CD4-positive, alpha-beta T cell (primary cell): ENCODE measurements around the gene GATAD2B. TPM values are rescaled to one million over a fixed set of nuclear protein-coding genes. Genes with fewer than 3 reads are reported as not detected.
A peak's percentile ranks its signal among the peaks of the same experiment; 100 is the strongest.

Experiments
- ATAC-seq: fragments of 200-7000 bp; cut with Tn5 transposase; one replicate; pipeline ENCODE4 v1.10.0; 2022; ENCODE audit warnings: mild to moderate bottlenecking; ENCODE audit not compliant: poor library complexity
- CTCF ChIA-PET: fragments of 350-600 bp; sonication (Branson Sonifier 250); formaldehyde crosslinking; loops from one replicate; lab custom pipeline; 2021; ENCODE audit warnings: antibody characterized with exemption, inconsistent platforms; lab: Charles Lee
- POLR2A ChIA-PET: fragments of 350-600 bp; sonication (Branson Sonifier 250); formaldehyde crosslinking; loops from one replicate; lab custom pipeline; 2021; ENCODE audit warnings: antibody characterized with exemption, inconsistent platforms; lab: Charles Lee
- DNase-seq, 14 experiments: peaks; one replicate each; pipeline ENCODE4 v3.0.0-alpha.2; 2013 to 2020; ENCODE audit warnings: mixed read lengths in 2 of 14
- H3K27ac ChIP-seq, 2 donors: one replicate each; pipeline versions ENCODE4 v1.5.1 to v1.7.0; 2013; ENCODE audit warnings: low read length in 2 of 2, low read depth in 1 of 2, mild to moderate bottlenecking in 1 of 2
- H3K27me3 ChIP-seq, 2 experiments: 1 replicate in 1 of 2; 2 replicates in 1 of 2; pipeline versions ENCODE4 v1.6.1 to v1.7.0; 2013; ENCODE audit warnings: low read length in 2 of 2, control low read depth in 1 of 2, mild to moderate bottlenecking in 1 of 2, moderate library complexity in 1 of 2; ENCODE audit not compliant: insufficient read depth in 2 of 2, control insufficient read depth in 1 of 2
- H3K36me3 ChIP-seq: one replicate; pipeline ENCODE4 v1.6.1; 2013; ENCODE audit warnings: low read length, control low read depth; ENCODE audit not compliant: insufficient read depth
- H3K4me1 ChIP-seq: one replicate; pipeline ENCODE4 v1.6.1; 2013; ENCODE audit warnings: low read length, control low read depth; ENCODE audit not compliant: insufficient read depth
- H3K4me3 ChIP-seq: one replicate; pipeline ENCODE4 v1.5.1; 2013; ENCODE audit warnings: mild to moderate bottlenecking, low read length, moderate library complexity
- H3K9me3 ChIP-seq, 2 experiments: 1 replicate in 1 of 2; 2 replicates in 1 of 2; pipeline versions ENCODE4 v1.6.1 to v1.7.0; 2013; ENCODE audit warnings: low read length in 2 of 2, mild to moderate bottlenecking in 2 of 2, control low read depth in 1 of 2, moderate library complexity in 1 of 2; ENCODE audit not compliant: control insufficient read depth in 1 of 2, insufficient read depth in 1 of 2
- H3K27ac Mint-ChIP-seq: one replicate; pipeline ENCODE4 v1.8.0; 2020; ENCODE audit warnings: mixed read lengths
- H3K27me3 Mint-ChIP-seq: one replicate; pipeline ENCODE4 v1.8.0; 2021; ENCODE audit warnings: mixed read lengths
- H3K36me3 Mint-ChIP-seq: one replicate; pipeline ENCODE4 v1.8.0; 2021; ENCODE audit warnings: low read depth, mixed read lengths
- H3K4me1 Mint-ChIP-seq: one replicate; pipeline ENCODE4 v1.8.0; 2021; ENCODE audit warnings: low read depth, mixed read lengths
- H3K4me3 Mint-ChIP-seq: one replicate; pipeline ENCODE4 v1.8.0; 2020; ENCODE audit warnings: mild to moderate bottlenecking, mixed read lengths
- H3K9me3 Mint-ChIP-seq: one replicate; pipeline ENCODE4 v1.8.0; 2020; ENCODE audit warnings: mixed read lengths
- CTCF ChIP-seq: fragments of 200-600 bp; IDR thresholded peaks from one replicate; pipeline ENCODE4 v1.8.0; 2022; ENCODE audit warnings: antibody characterized with exemption, mild to moderate bottlenecking
- intact Hi-C, 2 experiments: fragments of 100-400 bp; cut with DNase I in 1 of 2; cut with micrococcal nuclease in 1 of 2; formaldehyde crosslinking; loops; one replicate each; pipeline versions ENCODE4 v1.15.1 to v1.9.0; 2023 to 2025; cut with DNase I, micrococcal nuclease
- polyA plus RNA-seq, 2 donors: library from polyadenylated mRNA; unstranded; fragments of 120-200 nt; gene quantifications; one replicate each; pipeline ENCODE4 v1.2.1, GENCODE V29; 2013
- total RNA-seq, 174 experiments: library from RNA in 2 of 174; stranded (reverse) in 2 of 174; gene quantifications; one replicate each; pipeline ENCODE4 v1.2.3 and lab custom pipeline; 2021 to 2026

The GATAD2B gene
- total RNA-seq (10 to 100 TPM; 51.6 to 52.3 TPM), total RNA-seq (lab: John Stamatoyannopoulos, UW) (22.0 to 340 (median 58.9) reads per million in 172 experiments)
- polyA plus RNA-seq (2013, experiment 1 of 2) = 20.1 TPM
- polyA plus RNA-seq (2013, experiment 2 of 2) = 25.0 TPM

GRCh38 chr1:153922972-153923925 lies at the start of gene GATAD2B:
GATAD2B (minus strand) TSS chr1:153922972; CDS start chr1:153828347, 94,625 bp downstream.
- CTCF ChIA-PET = interaction anchor here (0.6 to 3.3 kb wide), 7 partner anchors 9 to 67 kb away, joined by 3 to 26 read pairs (median 4); partner anchors contain the start of genes CREB3L4, DENND4B, JTB and RAB13
- Mint-ChIP-seq H3K27ac (peak within 1 kb of the TSS; percentile 99), H3K36me3 (peaks cover 49% of the 10 kb centered on the region), H3K9me3 (no peaks in the 10 kb centered on the region), H3K4me1 (peaks cover 56% of the 10 kb centered on the region), H3K4me3 (peak within 1 kb of the TSS; percentile 96), H3K27me3 (peaks cover 6% of the 10 kb centered on the region)
- intact Hi-C loops = loop anchor here (1.0 to 10.0 kb wide), 8 partner anchors 22 to 302 kb away; partner anchors contain the start of genes CRTC2 (in 2 of the 2), ILF2 (in 1 of the 2), JTB (in 1 of the 2) and NPR1 (in 1 of the 2)
- POLR2A ChIA-PET = interaction anchor here (0.6 to 5.2 kb wide), 25 partner anchors 11 to 349 kb away, joined by 3 to 143 read pairs (median 5); partner anchors contain the start of genes CHTOP, CREB3L4, CRTC2 and DENND4B
- H3K27ac ChIP-seq = peak within 1 kb of the TSS; percentile 95
- DNase-seq (peak; percentile 97 to 100 (median 98)), ATAC-seq (peak; percentile 89)
- H3K27me3 ChIP-seq = no peaks in the 10 kb centered on the region
- peaks cover 8% of the 10 kb centered on the region for H3K36me3 ChIP-seq
- H3K4me1 ChIP-seq = peaks cover 48% of the 10 kb centered on the region
- H3K9me3 ChIP-seq = no peaks in the 10 kb centered on the region
- no peak for TF ChIP-seq CTCF
- peak within 1 kb of the TSS; percentile 91 for H3K4me3 ChIP-seq

- Histone ChIP-seq H3K4me1 (peaks cover 33% of the 10 kb centered on the region), H3K9me3 (no peaks in the 10 kb centered on the region), H3K36me3 (peaks cover 25% of the 10 kb centered on the region), H3K27me3 (no peaks in the 10 kb centered on the region), H3K27ac (no peak overlapping the region), H3K4me3 (no peak overlapping the region)
- no peak for TF ChIP-seq CTCF
- intact Hi-C loops = no loop called here
- peaks cover 30% of the 10 kb centered on the region for H3K36me3 Mint-ChIP-seq
- H3K27me3 Mint-ChIP-seq = no peaks in the 10 kb centered on the region
- H3K9me3 Mint-ChIP-seq = no peaks in the 10 kb centered on the region
- ATAC-seq (no peak), DNase-seq (no peak)
- H3K27ac Mint-ChIP-seq = peak overlapping the region; percentile 39
- no peak overlapping the region for H3K4me3 Mint-ChIP-seq
- H3K4me1 Mint-ChIP-seq = peaks cover 45% of the 10 kb centered on the region
- POLR2A ChIA-PET = interaction anchor here (1.3 kb wide), 1 partner anchor 20 kb away, joined by 5 read pairs; no protein-coding TSS in a partner anchor
- CTCF ChIA-PET = no interaction called here
Observed at GRCh38 chr1:153970346-153970745, 47.6 kb upstream of the GATAD2B start.

GRCh38 chr1:153968972-153969371 lies 46.2 kb upstream of the GATAD2B start:
- ChIA-PET CTCF (interaction anchor here (0.7 to 3.5 kb wide), 3 partner anchors 9 to 298 kb away, joined by 3 to 16 read pairs (median 6); partner anchors contain the start of genes JTB and RAB13), POLR2A (interaction anchor here (1.2 to 4.7 kb wide), 5 partner anchors 9 to 23 kb away, joined by 3 to 149 read pairs (median 85); partner anchors contain the start of genes CRTC2, DENND4B, JTB and RPS27)
- Histone ChIP-seq H3K9me3 (no peaks in the 10 kb centered on the region), H3K36me3 (peaks cover 15% of the 10 kb centered on the region), H3K27ac (no peak overlapping the region), H3K27me3 (no peaks in the 10 kb centered on the region), H3K4me1 (peaks cover 45% of the 10 kb centered on the region), H3K4me3 (no peak overlapping the region)
- Mint-ChIP-seq H3K36me3 (peaks cover 19% of the 10 kb centered on the region), H3K9me3 (no peaks in the 10 kb centered on the region), H3K27ac (peak overlapping the region; percentile 8), H3K4me1 (peaks cover 48% of the 10 kb centered on the region), H3K27me3 (no peaks in the 10 kb centered on the region), H3K4me3 (peak overlapping the region; percentile 81)
- intact Hi-C loops = no loop called here
- DNase-seq = no peak
- ATAC-seq = no peak
- TF ChIP-seq CTCF = no peak
